Endothelial cell (in vitro differentiated cells): Measurements from ENCODE around the gene HOXD8. TPM values are rescaled to one million over a fixed set of nuclear protein-coding genes. Genes with fewer than 3 reads are reported as not detected.

Experiments
- DNase-seq: peaks from one replicate; pipeline ENCODE4 v3.0.0; 2021; ENCODE audit warnings: low spot score
- H3K27ac Mint-ChIP-seq: one replicate; pipeline ENCODE4 v1.8.0; 2021; ENCODE audit warnings: mixed read lengths, inconsistent platforms; ENCODE audit not compliant: unreplicated experiment
- H3K27me3 Mint-ChIP-seq: one replicate; pipeline ENCODE4 v1.8.0; 2021; ENCODE audit warnings: mild to moderate bottlenecking, moderate library complexity, mixed read lengths, inconsistent platforms; ENCODE audit not compliant: unreplicated experiment
- H3K36me3 Mint-ChIP-seq: one replicate; pipeline ENCODE4 v1.8.0; 2021; ENCODE audit warnings: mild to moderate bottlenecking, low read depth, mixed read lengths, inconsistent platforms; ENCODE audit not compliant: unreplicated experiment
- H3K4me1 Mint-ChIP-seq: one replicate; pipeline ENCODE4 v1.8.0; 2021; ENCODE audit warnings: mild to moderate bottlenecking, mixed read lengths, inconsistent platforms; ENCODE audit not compliant: unreplicated experiment
- H3K4me3 Mint-ChIP-seq: one replicate; pipeline ENCODE4 v1.8.0; 2021; ENCODE audit warnings: mild to moderate bottlenecking, mixed read lengths, inconsistent platforms; ENCODE audit not compliant: unreplicated experiment
- H3K9me3 Mint-ChIP-seq: one replicate; pipeline ENCODE4 v1.8.0; 2021; ENCODE audit warnings: mixed read lengths, inconsistent platforms; ENCODE audit not compliant: unreplicated experiment
- total RNA-seq: library from RNA; stranded (reverse); fragmentation: NEBNext Ultra II Directional; extraction: Animal tissue kit (Norgen Biotek cat#: 25700); gene quantifications from one replicate; pipeline ENCODE4 v1.2.1, GENCODE V29; 2021; ENCODE audit not compliant: unreplicated experiment
- TF ChIP-seq, protein P1 (sequence below): fragments of 200-600 bp; sonication (generic); IDR thresholded peaks from one replicate; pipeline ENCODE4 v1.5.0; 2021; ENCODE audit warnings: antibody characterized with exemption; ENCODE audit not compliant: unreplicated experiment

HOXD8 gene
- total RNA-seq, 1 donor from 2014 or later: 9.3 TPM

DNA sequence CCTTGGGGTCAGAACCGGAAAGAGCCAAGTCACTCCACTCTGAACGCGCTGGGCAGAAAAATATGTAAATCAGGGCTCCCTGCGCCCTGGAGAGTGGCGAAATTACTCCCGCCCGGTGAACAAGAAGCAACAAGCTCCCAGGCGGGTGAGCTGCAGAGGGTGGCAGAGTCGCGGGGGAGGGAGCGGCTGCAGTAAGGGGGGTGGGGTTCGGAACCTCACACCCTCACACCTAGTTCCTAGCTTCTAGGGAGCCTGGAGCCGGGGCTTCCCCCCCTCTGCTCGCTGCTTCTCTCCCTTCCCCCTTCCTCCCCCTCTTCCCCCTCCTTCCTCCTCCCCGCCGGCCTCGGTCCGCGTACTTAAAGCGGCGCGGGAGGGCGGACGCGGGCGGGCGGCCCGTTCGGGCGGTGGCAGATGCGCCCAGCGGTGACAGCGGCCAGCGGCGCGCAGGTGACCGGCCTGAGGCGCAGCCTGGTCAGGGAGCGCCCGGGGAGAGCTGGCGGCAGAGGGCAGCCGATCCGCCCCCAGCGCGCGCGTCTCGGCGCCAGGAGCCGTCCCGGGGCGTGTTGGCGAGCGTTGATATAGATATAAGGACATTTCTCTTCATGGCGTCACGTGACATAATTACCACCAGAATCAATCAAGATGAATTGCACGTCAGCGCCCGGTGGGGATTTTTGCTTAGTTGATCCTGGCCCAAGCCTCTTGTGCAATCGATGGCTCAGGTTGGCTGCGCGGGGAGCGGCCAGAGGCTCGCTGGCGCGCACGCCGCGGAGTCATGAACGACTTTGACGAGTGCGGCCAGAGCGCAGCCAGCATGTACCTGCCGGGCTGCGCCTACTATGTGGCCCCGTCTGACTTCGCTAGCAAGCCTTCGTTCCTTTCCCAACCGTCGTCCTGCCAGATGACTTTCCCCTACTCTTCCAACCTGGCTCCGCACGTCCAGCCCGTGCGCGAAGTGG, 22.6 kb upstream of the HOXD8 start, which contains the start of gene HOXD11:
Gene HOXD11 (plus strand): TSS at position 700 of the 959 bp plus-strand sequence. CDS start 76 bp downstream, at position 776.
- no peak for DNase-seq
- H3K9me3 Mint-ChIP-seq: no peaks in the 10 kb centered on the region
- peak within 1 kb of the TSS; percentile 76 for H3K27ac Mint-ChIP-seq

DNA sequence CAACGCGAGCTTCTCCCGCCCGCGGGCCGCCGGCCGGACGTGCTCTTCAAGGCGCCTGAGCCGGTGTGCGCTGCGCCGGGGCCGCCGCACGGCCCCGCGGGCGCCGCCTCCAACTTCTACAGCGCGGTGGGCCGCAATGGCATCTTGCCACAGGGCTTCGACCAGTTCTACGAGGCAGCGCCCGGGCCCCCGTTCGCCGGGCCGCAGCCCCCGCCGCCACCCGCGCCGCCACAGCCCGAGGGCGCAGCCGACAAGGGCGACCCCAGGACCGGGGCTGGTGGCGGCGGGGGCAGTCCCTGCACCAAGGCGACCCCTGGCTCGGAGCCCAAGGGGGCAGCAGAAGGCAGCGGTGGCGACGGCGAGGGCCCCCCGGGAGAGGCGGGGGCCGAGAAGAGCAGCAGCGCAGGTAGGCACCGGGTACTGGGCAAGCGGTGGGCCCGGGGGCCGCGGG, 21.7 kb upstream of the HOXD8 start:
- no peak for DNase-seq
- TF ChIP-seq, protein P1, sequence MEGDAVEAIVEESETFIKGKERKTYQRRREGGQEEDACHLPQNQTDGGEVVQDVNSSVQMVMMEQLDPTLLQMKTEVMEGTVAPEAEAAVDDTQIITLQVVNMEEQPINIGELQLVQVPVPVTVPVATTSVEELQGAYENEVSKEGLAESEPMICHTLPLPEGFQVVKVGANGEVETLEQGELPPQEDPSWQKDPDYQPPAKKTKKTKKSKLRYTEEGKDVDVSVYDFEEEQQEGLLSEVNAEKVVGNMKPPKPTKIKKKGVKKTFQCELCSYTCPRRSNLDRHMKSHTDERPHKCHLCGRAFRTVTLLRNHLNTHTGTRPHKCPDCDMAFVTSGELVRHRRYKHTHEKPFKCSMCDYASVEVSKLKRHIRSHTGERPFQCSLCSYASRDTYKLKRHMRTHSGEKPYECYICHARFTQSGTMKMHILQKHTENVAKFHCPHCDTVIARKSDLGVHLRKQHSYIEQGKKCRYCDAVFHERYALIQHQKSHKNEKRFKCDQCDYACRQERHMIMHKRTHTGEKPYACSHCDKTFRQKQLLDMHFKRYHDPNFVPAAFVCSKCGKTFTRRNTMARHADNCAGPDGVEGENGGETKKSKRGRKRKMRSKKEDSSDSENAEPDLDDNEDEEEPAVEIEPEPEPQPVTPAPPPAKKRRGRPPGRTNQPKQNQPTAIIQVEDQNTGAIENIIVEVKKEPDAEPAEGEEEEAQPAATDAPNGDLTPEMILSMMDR: no peak
- Mint-ChIP-seq H3K9me3 (no peaks in the 10 kb centered on the region), H3K27ac (no peak overlapping the region), H3K27me3 (peaks cover 46% of the 10 kb centered on the region), H3K36me3 (no peaks in the 10 kb centered on the region), H3K4me1 (peaks cover 20% of the 10 kb centered on the region), H3K4me3 (no peak overlapping the region)

More for the DNA sequence above, 22.6 kb upstream of the HOXD8 start, which contains the start of gene HOXD11:
- Mint-ChIP-seq H3K4me1 (peaks cover 20% of the 10 kb centered on the region), H3K4me3 (peak within 1 kb of the TSS; percentile 57), H3K36me3 (no peaks in the 10 kb centered on the region), H3K27me3 (peaks cover 52% of the 10 kb centered on the region)
- TF ChIP-seq, protein P1: no peak

DNA sequence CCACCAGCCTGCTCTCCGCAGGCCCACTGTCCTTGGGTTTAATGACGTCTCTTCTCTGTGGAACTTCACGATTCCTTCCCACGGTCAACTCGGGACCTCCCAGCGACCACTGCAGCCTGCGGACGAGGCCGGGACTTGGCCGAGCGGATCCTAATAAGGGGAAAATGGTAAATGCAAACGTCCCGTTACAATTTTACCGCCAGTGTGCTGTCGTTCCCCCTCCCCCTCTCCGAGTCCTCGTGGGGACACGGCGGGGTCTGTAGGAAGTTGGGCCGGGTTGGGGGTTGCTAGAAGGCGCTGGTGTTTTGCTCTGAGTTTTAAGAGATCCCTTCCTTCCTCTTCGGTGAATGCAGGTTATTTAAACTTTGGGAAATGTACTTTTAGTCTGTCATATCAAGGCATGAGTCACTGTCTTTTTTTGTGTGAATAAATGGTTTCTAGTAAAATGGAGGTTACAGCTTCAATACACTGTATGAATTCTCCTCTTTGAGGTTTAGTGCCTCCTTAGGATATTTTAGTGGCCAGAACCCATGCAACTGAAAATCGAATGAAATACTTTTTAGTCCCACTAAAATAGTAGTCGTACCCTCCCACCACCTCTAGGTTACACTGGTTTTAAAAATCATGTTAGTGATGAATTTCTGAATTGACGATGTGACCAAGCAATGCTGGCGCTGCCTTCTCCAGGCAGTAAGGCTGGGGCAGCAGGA, 20.2 kb upstream of the HOXD8 start:
- DNase-seq: no peak
- H3K9me3 Mint-ChIP-seq: no peaks in the 10 kb centered on the region
- TF ChIP-seq, protein P1: peak; percentile 16
- H3K27ac Mint-ChIP-seq: no peak overlapping the region
- H3K4me3 Mint-ChIP-seq: no peak overlapping the region
- H3K36me3 Mint-ChIP-seq: no peaks in the 10 kb centered on the region
- peaks cover 24% of the 10 kb centered on the region for H3K4me1 Mint-ChIP-seq
- peaks cover 46% of the 10 kb centered on the region for H3K27me3 Mint-ChIP-seq

DNA sequence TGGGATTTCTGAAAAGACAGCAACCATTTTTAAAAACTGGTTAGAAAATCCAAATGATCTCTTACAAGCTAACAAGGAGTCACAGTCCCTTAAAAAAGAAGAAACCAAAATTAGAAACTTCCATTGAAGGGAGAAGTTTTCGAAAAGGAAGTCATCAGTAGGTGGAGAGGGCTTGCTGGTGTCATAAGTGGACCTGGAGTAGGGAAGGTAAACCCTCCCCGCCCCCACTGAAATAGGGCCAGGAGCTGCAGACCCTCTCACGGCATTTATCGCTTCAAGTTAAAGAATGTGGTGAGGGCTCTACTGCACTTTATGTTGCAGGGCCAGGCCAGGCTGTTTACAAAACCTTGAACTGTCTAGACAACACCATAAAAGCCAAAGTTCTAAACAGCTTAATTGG, 19.6 kb upstream of the HOXD8 start:
- TF ChIP-seq, protein P1: no peak
- no peaks in the 10 kb centered on the region for H3K9me3 Mint-ChIP-seq
- no peak overlapping the region for H3K4me3 Mint-ChIP-seq
- DNase-seq: no peak
- peaks cover 42% of the 10 kb centered on the region for H3K27me3 Mint-ChIP-seq
- H3K4me1 Mint-ChIP-seq: peaks cover 25% of the 10 kb centered on the region
- no peaks in the 10 kb centered on the region for H3K36me3 Mint-ChIP-seq
- H3K27ac Mint-ChIP-seq: no peak overlapping the region
